Activated CD4-positive, alpha-beta T cell treated with anti-CD3 and anti-CD28 coated beads, Interleukin-2, Interleukin-6, amounts not matched to agents 100 ng/mL and 50 ng/mL, durations not matched to agents 16 hours and 8 hours (primary cell): ENCODE results near the gene PRR35.
A peak's percentile ranks its signal among the peaks of the same experiment; 100 is the strongest.

Source experiments
- DNase-seq: peaks from one replicate; pipeline ENCODE4 v3.0.0-alpha.2; 2020

Gene PRR35

DNA sequence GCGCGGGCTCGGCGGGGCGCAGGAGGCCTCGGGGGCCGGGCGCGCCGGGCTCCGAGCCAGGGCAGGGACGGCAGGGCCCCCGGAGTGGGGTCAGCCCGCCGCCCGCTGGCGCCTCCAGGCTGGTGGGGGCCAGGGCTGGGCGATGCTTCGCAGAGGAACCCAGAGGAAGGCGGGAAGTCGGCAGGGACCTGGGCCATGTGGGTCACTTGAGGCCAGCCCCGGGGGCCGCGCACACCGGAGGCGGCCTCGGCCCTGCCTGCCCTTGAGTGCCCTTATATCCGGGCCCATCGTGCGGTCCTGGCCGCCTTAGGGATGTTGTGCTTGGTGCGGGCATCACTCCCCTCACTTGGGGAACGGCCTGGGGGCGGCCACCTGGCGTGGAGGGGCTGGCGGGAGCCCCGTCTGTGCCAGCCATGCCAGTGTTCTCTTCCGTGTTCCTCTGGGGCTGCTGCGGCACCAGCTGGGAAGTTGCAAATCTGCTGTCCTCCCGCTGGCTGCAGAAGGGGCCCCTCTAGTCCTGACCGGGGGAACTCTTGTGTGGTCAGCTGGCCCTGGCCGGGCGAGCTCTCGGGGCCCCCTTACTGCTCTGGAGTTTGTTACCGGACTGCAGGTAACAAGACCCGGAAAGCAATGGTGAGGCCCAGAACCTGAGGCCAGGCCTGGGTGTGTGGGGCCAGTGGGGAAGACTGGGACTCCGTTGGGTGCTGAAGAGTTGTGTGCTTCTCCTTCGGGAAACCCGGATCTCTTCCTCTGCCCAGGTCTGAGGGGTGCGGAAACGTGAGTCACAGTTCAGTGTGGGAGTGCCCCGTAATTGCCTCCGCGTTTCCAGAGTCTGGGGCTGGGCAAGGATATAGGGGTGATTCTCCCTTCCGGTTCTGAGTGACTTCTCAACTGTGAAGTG lies 31.8 kb upstream of the PRR35 start:
- peak; percentile 64 for DNase-seq

DNA sequence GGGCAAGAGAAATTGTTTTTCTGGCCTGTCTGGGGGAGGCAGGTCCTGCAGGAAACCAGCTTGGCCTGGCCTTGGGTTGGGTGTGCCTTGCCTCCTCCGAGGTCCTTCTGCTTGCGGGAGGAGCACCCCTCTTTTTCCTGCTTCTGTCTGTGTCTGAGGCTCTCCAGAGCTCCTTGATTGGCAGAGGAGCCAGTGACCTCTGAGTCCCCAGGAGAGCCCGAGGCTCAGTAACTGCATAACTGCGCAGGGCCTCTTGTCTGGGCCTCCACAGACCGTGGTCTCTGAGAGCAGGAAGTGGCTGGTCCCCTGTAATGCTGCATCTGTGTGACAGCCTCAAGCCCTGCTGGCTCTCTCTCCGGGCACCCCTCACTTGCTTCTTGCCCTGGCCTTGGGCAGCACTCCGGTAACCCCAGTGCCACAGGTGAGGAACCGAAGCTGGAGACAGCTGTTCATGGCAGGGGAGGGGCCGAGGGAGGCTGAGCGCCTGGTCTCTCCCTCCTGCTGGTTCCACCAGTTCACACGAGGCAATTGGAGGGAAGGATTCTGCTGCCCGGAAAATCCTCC lies 31.1 kb upstream of the PRR35 start:
- DNase-seq: peak; percentile 42

DNA sequence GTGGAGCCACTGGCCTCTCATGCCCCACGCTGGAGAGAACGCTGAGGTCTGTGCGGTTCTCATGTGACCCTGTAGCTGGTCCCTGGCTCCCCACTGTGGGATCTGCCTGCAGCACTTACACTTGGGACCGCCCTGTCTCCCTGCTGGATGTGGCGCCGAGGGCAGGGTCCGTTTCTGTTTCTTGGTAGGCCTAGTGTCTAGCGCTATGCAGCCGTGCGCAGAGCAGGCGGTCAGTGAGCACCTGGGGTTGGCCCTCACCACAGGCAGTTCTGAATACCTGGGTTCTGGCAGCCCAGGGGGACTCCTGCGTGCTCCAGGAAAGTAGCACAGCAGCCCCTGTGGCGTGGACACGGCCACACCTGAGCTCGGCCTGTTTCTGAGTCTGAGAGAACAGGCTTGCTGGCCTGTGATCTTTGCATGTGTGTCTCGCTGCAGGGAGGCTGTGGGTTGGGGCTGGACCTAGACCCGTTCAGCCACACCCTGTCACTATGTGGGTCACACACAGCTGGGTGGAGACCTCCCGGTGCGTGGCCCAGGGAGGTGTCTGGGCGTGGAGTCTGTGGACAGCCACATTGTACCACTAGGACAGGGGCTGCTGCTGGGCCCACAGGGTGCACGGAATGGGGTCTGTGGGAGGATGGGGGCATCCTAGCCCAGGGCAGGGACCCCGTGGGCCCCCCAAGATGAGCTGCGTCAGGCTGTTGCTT lies 29.9 kb upstream of the PRR35 start:
- no peak for DNase-seq

DNA sequence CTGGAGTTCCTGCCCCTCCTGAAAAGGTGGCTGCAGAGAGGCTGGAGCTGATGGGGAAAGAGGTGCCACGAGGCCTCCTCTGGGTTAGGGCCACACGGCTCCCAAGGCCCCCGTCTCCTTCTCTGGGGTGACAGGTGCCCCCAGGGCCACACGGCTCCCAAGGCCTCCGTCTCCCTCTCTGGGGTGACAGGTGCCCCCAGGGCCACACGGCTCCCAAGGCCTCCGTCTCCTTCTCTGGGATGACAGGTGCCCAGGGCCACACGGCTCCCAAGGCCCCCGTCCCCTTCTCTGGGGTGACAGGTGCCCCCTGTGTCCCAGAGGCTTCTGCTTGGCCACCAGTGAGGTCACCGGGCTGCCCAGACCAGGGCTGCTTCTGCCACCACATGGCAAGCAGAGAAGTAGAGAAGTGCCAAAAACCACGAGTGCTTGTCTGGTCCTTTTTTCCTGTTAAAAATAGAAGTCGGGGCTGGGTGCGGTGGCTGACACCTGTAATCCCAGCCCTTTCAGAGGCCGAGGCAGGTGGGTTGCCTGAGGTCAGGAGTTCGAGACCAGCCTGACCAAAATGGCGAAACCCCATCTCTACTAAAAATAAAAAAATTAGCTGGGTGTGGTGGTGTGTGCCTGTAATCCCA lies 28.6 kb upstream of the PRR35 start:
- no peak for DNase-seq

DNA sequence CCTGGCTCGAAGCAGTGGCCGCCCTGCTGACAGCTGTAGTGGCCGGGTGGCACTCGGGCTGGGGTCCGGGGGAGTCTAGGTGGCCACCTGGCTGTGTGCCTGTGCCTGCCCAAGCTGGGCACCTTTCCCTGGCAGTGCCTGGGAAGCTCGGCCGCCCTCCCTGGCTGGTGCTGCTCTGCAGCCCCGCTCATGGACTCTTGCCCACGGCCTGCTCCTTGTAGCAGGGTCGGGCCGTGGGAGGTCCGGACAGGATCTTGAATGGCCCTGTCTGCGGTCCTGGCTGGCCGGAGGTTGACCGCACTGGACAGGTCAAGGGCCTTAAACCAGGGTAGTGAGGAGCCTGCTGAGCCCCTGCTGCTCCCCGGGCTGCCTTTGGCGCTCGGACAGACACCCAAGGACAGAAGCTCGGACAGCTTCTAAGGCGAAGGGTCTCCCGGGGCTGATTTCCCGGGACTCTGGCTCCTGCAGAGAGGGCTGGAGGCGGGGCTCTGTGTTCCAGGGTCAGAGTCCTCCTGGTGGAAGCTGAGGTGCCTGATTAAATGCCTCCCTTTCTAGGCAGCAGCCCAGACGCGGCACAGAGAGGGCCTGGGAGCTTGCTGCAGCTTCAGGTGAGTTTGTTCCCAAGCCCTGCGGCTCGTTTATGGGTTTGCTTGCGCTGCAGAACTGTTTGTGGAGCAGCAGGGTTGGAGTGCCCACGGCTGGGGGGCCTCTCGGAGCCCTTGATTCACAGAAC lies 26.6 kb upstream of the PRR35 start:
- DNase-seq: no peak

DNA sequence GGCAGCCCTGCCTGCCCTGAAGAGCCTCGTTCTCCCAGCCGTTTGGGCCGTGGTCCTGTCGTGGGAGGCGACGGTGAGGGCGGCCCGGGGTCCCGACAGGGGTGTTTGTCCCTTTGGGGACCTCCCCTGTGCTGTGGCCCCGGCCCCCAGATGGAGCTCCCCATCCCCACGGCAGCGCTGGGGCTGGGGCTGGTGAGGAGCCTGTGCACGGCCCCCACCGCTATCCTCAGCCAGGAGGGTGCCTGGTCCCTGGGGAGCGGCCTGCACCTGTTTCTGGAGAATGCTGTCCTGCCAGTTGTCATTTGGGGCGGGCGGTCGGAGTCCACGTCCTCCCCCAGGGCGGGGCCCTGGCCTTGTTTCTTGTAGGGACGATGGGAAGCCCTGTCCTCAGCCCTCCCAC lies 26.1 kb upstream of the PRR35 start:
- no peak for DNase-seq

DNA sequence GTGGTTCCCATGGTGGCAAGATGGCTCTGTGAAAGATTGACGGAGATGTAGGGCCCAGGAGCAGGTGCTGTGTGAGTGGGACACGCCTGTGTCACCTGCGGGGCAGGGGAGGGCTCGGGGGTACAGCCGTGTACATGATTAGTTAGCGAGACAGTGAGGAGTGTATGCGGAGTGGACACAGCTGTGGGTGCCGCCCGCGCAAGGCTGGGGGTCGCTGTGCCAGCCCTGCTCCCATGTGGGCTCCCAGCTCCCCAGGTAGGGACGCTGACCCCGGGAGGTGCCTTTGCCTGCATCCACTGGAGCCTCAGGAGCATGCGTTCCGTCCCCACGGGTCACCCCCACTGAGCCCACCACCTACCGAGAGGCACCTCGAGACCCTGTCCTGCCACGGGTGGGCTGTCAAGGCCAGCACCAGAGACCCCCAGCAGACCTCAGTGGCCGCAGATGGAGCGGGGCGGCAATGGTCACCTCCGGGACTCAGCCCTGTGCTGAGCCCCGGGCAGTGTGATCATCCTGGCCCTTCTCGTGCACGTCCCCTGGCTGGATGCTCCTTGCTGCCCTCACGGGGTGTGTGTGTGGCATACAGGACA lies 25.2 kb upstream of the PRR35 start:
- DNase-seq: no peak

DNA sequence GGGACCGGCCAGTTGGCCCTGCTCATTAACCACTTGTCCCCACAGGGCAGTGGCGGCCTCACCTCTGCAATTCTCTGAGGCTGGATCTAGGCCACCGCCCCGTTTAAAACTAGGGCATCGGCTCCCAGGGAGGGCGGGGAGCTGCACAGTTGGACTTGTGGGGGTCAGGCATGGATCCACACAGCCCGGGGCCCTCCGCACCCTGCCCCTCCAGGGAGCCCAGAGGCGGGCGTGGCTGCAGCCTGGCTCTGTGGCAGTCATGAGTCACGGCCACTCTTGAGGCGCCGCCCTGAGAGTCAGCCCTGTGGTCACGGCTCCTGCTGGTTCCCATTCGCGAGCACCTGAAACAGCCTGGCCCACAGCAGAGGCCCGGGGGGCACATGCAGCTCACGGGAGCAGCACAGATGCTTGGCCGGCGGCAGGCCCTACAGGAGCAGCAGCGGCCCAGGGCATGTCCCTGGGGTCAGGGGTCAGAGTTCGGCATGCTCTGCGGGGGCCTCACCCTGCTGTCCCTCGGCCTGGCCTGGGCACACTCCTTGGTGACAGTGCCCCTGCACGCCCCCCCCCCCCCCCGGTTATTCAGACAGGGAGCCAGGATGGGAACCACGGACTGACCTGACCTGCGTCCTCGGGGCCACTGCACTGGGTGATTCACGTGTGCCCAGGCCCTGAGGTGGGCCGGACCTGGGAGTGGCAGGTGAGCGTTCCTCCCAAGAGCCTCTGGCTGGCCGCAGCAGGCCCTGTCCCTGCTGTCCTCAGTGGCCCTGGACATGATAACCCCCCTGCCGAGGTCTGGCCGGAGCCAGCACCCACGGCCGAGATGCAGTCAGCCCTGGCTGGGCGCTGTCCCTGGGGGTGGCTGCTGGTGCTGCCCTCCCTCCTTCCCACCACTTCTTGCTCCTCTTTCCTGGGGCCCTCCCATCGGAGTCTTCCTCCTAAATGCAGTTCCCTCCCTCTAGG lies 24.5 kb upstream of the PRR35 start:
- DNase-seq: no peak

DNA sequence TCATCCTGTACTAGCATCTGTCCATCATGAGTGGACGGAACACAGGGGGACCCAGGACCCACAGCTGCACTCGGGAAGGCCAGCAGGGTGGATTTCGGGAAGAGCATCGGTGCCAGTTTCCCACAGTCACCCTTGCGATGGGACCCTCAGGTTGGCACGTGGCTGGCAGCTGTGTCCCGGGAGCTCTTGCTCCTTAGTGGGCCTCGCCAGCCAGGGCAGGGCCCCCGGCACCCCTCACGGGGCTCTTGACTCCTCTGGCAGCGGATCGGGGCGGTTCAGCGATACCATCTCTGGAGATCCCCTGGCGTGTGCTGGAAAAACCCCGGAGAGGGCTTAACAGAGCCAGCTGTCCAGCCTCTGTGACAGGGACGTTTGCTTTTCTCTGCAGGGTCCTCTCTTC lies 23.4 kb upstream of the PRR35 start:
- no peak for DNase-seq

DNA sequence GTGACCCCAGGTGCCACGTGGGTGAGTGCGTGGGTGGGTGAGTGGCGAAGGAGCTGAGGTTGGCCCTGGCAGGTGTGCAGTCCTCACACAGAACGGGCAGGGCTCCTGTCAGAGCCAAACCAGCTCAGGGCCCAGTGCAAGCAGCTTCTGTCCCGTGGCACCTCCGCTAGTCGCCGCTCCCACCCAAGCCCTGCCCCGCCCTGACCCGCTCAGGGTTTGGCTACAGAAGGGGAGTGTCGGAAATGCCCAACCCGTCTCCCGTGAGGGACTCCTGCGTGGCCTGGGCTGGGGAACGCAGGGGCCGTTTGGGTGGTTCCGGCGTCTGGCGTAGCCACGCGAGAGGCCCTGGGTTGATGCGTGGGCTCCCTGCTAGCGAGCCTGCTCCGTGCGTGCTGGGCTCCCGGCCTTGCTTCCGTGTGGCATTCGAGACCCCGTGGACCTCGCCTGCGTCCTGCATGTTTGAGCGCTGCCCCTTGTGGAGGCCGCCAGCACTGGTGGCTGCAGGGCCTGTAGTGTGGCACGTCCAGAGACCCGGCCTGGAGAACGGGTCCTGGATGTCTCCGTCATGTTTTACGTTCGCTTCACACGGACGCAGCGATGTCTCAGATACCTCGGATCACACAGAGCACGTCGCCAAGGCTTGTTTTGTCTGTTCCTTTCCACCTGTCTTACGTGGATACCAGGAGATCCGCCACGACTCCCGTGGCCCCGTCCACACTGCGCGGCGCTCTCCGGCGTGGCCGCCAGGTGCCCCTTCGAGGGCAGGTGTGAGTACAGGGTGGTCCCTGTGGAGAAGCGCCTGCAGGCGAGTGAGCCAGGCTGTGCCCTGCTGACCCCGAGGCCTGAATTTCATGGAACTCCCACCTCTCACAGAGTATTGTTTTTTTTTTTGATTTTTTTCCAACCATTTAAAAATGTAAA lies 22.5 kb upstream of the PRR35 start:
- no peak for DNase-seq

DNA sequence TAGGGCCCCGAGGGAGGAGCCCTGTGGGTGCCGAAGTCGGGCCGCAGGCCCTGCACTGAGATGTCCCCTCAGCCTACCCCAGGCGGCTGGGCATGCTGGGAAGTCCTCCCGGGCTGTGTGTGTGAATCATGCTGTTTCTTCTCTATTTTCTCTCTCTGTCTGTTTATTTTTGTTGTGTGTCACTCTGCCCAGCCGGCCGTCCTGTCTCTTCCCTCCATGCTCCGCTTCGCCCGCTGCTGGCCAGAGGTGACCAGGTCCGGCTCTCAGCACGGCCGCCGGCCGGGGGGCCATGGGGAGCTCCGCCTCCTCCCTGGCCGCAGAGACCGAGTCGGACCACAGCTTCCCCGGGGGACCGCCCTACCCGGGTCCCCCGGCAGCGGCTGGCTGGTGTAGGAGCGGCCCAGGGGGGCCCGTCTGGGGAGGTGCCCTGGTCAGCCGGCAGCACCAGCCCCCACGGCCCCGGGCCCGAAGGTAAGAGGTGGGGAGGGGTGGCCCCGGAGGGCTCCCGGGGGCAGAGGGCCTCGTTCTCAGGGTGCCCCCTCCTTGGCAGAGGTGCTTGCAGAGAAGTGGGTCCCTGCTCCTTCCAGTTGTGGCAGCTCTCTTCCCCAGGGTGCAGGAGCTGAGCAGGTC lies 20.2 kb upstream of the PRR35 start:
- DNase-seq: no peak

DNA sequence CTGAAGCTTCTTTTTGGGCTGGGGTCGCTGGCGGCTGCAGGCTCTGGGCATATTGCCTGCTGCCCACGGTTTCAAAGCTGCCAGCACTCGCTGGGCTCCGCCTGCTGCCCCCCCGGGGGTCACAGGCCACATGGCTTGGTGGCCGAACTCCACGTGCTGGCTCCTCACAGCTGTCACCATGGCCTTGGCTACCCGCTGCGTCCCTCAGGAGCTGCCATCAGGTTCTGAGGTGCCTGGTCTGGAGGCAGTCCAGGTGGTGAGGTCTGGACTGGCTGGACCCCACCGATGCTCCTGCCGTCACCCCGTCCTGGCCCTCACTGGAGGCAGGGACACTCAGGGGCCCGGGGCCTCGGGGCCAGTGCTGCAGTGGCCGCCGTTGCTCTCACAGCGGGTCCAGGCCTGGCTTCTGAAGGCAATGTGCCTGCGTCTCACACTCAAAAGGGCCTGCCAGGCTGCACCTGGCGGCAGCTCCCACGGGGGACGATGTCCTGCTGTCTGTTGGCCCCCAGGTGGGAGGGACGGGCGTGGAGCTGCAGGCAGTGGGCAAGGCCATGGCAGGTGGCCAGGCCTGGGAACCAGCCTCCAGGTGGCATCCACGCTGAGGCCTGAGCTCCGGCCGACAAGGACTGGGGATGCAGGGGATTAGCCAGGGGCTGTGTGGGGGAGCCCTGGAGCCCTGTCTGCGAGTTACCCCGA lies 19.4 kb upstream of the PRR35 start:
- no peak for DNase-seq

DNA sequence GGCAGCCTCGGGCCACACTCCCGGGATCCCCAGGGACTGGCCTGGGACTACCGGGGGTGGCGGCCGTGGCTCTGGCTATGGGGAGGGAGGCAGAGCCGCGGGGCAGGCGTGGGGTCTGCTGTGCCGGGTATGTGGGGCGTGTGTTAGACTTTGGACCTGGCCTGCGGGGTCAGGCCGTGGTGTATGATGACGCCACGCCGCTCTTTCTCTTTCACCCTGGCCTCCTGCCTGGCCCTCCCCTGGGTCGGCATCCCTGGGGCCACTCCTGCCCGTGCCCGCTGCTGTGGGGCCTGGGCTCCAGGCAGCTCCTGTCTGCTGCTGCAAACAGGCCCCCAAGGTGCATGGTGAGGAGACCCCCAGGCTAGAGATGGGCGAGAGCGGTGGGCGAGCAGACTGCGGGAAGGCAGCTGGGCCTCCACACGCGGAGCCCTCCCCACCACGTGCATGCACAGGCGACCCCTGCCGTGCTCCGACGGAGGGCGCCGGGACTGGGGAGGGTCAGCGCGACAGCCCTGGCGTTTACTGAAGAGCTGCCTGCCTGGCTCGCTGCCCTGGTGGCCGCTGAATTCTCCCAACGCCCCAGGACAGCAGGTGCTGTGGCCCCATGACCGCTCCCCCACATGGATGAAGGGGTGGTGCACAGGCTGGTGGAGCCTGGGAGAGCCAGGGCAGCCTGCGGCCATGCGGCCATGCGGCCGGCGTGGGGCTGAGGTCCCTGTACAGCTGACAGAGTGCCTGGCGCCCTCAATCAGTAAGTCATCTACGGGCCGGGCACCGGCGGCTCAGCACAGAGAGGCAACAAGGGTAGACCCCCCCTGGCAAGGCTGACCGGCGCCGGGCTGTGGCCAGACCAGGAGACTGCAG lies 16.7 kb upstream of the PRR35 start:
- DNase-seq: no peak

DNA sequence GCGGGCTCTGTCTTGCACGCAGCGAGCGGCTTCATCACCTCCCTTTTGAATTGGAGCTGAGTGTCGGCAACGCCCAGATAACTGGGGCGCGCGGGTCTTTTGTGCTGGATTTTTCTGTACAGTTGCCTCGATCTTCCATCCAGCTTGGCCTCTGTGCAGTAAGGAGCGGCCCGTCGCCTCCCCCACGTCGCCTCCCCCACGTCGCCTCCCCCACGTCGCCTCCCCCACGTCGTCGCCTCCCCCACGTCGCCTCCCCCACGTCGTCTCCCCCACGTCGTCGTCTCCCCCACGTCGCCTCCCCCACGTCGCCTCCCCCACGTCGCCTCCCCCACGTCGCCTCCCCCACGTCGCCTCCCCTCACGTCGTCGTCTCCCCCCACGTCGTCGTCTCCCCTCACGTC lies 15.7 kb upstream of the PRR35 start:
- no peak for DNase-seq

DNA sequence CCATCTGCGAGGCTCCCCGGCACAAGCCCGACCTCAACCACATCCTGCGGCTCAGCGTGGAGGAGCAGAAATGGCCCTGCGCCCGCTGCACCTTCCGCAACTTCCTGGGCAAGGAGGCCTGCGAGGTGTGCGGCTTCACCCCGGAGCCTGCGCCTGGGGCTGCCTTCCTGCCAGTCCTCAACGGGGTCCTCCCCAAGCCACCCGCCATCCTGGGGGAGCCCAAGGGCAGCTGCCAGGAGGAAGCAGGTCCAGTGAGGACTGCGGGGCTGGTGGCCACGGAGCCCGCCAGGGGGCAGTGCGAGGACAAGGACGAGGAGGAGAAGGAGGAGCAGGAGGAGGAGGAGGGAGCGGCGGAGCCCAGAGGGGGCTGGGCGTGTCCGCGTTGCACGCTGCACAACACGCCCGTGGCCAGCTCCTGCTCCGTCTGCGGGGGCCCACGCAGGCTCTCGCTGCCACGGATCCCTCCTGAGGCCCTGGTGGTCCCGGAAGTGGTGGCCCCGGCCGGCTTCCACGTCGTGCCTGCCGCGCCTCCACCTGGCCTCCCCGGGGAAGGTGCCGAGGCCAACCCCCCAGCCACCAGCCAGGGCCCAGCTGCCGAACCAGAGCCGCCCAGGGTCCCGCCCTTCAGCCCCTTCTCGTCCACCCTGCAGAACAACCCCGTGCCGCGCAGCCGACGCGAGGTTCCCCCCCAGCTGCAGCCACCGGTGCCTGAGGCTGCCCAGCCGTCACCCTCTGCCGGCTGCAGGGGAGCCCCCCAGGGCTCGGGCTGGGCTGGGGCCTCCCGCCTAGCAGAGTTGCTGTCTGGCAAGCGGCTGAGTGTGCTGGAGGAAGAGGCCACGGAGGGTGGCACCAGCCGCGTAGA lies 13.1 kb upstream of the PRR35 start:
- DNase-seq: peak; percentile 41

DNA sequence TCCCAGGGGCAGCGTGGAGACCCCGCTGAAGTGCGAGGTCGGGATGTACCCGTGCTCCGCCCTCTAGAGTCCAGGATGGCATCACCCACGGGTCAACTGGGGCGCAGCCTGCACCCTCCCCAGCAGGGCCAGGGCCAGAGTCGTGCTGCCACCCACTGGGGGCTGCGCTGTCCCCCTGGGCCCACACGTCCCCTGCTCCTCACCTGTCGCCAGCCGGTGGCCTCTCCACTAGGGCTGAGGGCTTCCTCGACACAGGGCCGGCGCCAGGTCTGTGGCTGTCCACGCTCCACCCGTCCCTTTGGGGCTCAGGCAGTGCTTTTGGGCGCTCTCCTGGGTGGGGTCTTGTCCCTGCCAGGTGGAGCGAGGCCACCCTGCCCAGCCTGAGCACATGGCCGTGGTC lies 11.6 kb upstream of the PRR35 start:
- no peak for DNase-seq
